Astrocyte of the cerebellum (primary cell): ENCODE data around the gene RHBDL1.

Experiments
- DNase-seq: peaks from one replicate; pipeline ENCODE4 v3.0.0-alpha.2; 2011; ENCODE audit warnings: low read depth
- H3K4me3 ChIP-seq: 2 replicates; pipeline ENCODE4 v1.5.1; 2011; ENCODE audit warnings: mild to moderate bottlenecking, low read depth, low read length, moderate library complexity
- CTCF ChIP-seq: IDR thresholded peaks from 2 replicates; pipeline ENCODE4 v1.5.1; 2012; ENCODE audit warnings: low read length, low read depth, moderate library complexity, mild to moderate bottlenecking; ENCODE audit errors: missing control alignments
- in situ Hi-C: cut with HindIII; loops from 2 replicates; pipeline ENCODE4 v1.10.0; 2017; ENCODE audit warnings: low sequenced_read_pairs

The RHBDL1 gene

GRCh38 chr16:633336-634050 is 42.0 kb upstream of the RHBDL1 start:
- no peak for TF ChIP-seq CTCF
- no peak for DNase-seq
- in situ Hi-C loops = no loop called here
- no peak overlapping the region for H3K4me3 ChIP-seq

GRCh38 chr16:634051-634670 is 41.3 kb upstream of the RHBDL1 start:
- in situ Hi-C loops = no loop called here
- H3K4me3 ChIP-seq = no peak overlapping the region
- no peak for DNase-seq
- no peak for TF ChIP-seq CTCF

- in situ Hi-C loops = no loop called here
- no peak for TF ChIP-seq CTCF
- no peak for DNase-seq
- H3K4me3 ChIP-seq = peak overlapping the region; percentile 55
Measured at GRCh38 chr16:634996-635395, 40.5 kb upstream of the RHBDL1 start.

GRCh38 chr16:635573-636205 is 39.8 kb upstream of the RHBDL1 start:
- peak overlapping the region; percentile 55 for H3K4me3 ChIP-seq
- TF ChIP-seq CTCF = no peak
- in situ Hi-C loops = no loop called here
- no peak for DNase-seq

- peak within 1 kb of the TSS; percentile 55 for H3K4me3 ChIP-seq
- DNase-seq = peak; percentile 80
- in situ Hi-C loops = no loop called here
- no peak for TF ChIP-seq CTCF
Measured at GRCh38 chr16:636206-637080, 39.0 kb upstream of the RHBDL1 start, which contains the start of gene METTL26. Gene METTL26 (minus strand): TSS chr16:636305. CDS start chr16:636290, 15 bp downstream.
